Measurements from ENCODE around the gene CEP135. TPM values are rescaled to one million over a fixed set of nuclear protein-coding genes. Genes with fewer than 3 reads are reported as not detected.

Gene CEP135
- total RNA-seq, 1 donor from 2014 or later, result 14.8 TPM

- Mint-ChIP-seq H3K36me3 (ENCODE audit: low read depth, unreplicated experiment) (peaks cover 16% of the 10 kb centered on the region), H3K4me3 (ENCODE audit: unreplicated experiment) (no peak overlapping the region), H3K27ac (ENCODE audit: unreplicated experiment) (no peak overlapping the region), H3K4me1 (ENCODE audit: unreplicated experiment) (no peaks in the 10 kb centered on the region), H3K27me3 (ENCODE audit: unreplicated experiment) (no peaks in the 10 kb centered on the region), H3K9me3 (ENCODE audit: unreplicated experiment) (no peaks in the 10 kb centered on the region)
- DNase-seq (ENCODE audit: low spot score), result no peak
- TF ChIP-seq CTCF (IDR thresholded peaks at IDR 0.05; ENCODE audit: unreplicated experiment), result no peak
These were observed 29.1 kb downstream of the CEP135 start for GRCh38 chr4:55977811-55978210.

GRCh38 chr4:55979562-55979961, 30.8 kb downstream of the CEP135 start:
- Mint-ChIP-seq H3K27me3 (ENCODE audit: unreplicated experiment) (no peaks in the 10 kb centered on the region), H3K4me3 (ENCODE audit: unreplicated experiment) (no peak overlapping the region), H3K27ac (ENCODE audit: unreplicated experiment) (no peak overlapping the region), H3K4me1 (ENCODE audit: unreplicated experiment) (peaks cover 5% of the 10 kb centered on the region), H3K36me3 (ENCODE audit: low read depth, unreplicated experiment) (peaks cover 11% of the 10 kb centered on the region), H3K9me3 (ENCODE audit: unreplicated experiment) (no peaks in the 10 kb centered on the region)
- no peak for TF ChIP-seq CTCF (IDR thresholded peaks at IDR 0.05; ENCODE audit: unreplicated experiment)
- no peak for DNase-seq (ENCODE audit: low spot score)

GRCh38 chr4:55980725-55981124, 32.0 kb downstream of the CEP135 start:
- TF ChIP-seq CTCF (IDR thresholded peaks at IDR 0.05; ENCODE audit: unreplicated experiment), result no peak
- Mint-ChIP-seq H3K4me3 (ENCODE audit: unreplicated experiment) (no peak overlapping the region), H3K27me3 (ENCODE audit: unreplicated experiment) (no peaks in the 10 kb centered on the region), H3K4me1 (ENCODE audit: unreplicated experiment) (peaks cover 5% of the 10 kb centered on the region), H3K9me3 (ENCODE audit: unreplicated experiment) (no peaks in the 10 kb centered on the region), H3K27ac (ENCODE audit: unreplicated experiment) (no peak overlapping the region), H3K36me3 (ENCODE audit: low read depth, unreplicated experiment) (peaks cover 11% of the 10 kb centered on the region)
- no peak for DNase-seq (ENCODE audit: low spot score)

- H3K27ac Mint-ChIP-seq (ENCODE audit: unreplicated experiment), result no peak overlapping the region
- peaks cover 15% of the 10 kb centered on the region for H3K36me3 Mint-ChIP-seq (ENCODE audit: low read depth, unreplicated experiment)
- no peaks in the 10 kb centered on the region for H3K27me3 Mint-ChIP-seq (ENCODE audit: unreplicated experiment)
- no peak for DNase-seq (ENCODE audit: low spot score)
- H3K9me3 Mint-ChIP-seq (ENCODE audit: unreplicated experiment), result no peaks in the 10 kb centered on the region
- H3K4me1 Mint-ChIP-seq (ENCODE audit: unreplicated experiment), result peaks cover 5% of the 10 kb centered on the region
- TF ChIP-seq CTCF (IDR thresholded peaks at IDR 0.05; ENCODE audit: unreplicated experiment), result no peak
- no peak overlapping the region for H3K4me3 Mint-ChIP-seq (ENCODE audit: unreplicated experiment)
These were observed 34.2 kb downstream of the CEP135 start for GRCh38 chr4:55982976-55983375.

GRCh38 chr4:55989766-55990165, 41.0 kb downstream of the CEP135 start:
- no peaks in the 10 kb centered on the region for H3K9me3 Mint-ChIP-seq (ENCODE audit: unreplicated experiment)
- TF ChIP-seq CTCF (IDR thresholded peaks at IDR 0.05; ENCODE audit: unreplicated experiment), result no peak
- no peak for DNase-seq (ENCODE audit: low spot score)
- H3K27ac Mint-ChIP-seq (ENCODE audit: unreplicated experiment), result no peak overlapping the region
- no peaks in the 10 kb centered on the region for H3K4me1 Mint-ChIP-seq (ENCODE audit: unreplicated experiment)
- peaks cover 10% of the 10 kb centered on the region for H3K36me3 Mint-ChIP-seq (ENCODE audit: low read depth, unreplicated experiment)
- H3K4me3 Mint-ChIP-seq (ENCODE audit: unreplicated experiment), result no peak overlapping the region
- H3K27me3 Mint-ChIP-seq (ENCODE audit: unreplicated experiment), result no peaks in the 10 kb centered on the region

Measured in endothelial cell (in vitro differentiated cells).